GM19452 (cell line): ENCODE data around the gene CCNF.
"Not testable (repeated sequence)": the region's sequence is repeated elsewhere in the genome, so short reads cannot be mapped to it uniquely, and the experiment has no call there.

Experiments
- ATAC-seq: cut with Tn5 transposase; IDR thresholded peaks from one replicate; pipeline ENCODE4 v1.9.1; 2021; ENCODE audit not compliant: unreplicated experiment

The CCNF gene

GRCh38 chr16:2427526-2427925 lies 1.7 kb upstream of the CCNF start:
- no peak for ATAC-seq

GRCh38 chr16:2428051-2428783 lies 1.0 kb upstream of the CCNF start:
- ATAC-seq: peak; percentile 13

- no peak for ATAC-seq
These were observed 538 bp upstream of the CCNF start for GRCh38 chr16:2428784-2429033.

GRCh38 chr16:2429771-2430663 lies 770 bp downstream of the CCNF start:
- no peak for ATAC-seq

GRCh38 chr16:2432286-2432685 lies 3.0 kb downstream of the CCNF start:
- no peak for ATAC-seq

- no peak for ATAC-seq
These were observed 3.7 kb downstream of the CCNF start for GRCh38 chr16:2432801-2433505.

GRCh38 chr16:2435236-2435635 lies 6.0 kb downstream of the CCNF start:
- ATAC-seq: not testable (repeated sequence)

GRCh38 chr16:2436110-2436509 lies 6.9 kb downstream of the CCNF start:
- no peak for ATAC-seq

- no peak for ATAC-seq
These were observed 8.0 kb downstream of the CCNF start for GRCh38 chr16:2437032-2437790.

GRCh38 chr16:2438121-2438520 lies 8.9 kb downstream of the CCNF start:
- ATAC-seq: no peak

GRCh38 chr16:2439598-2439997 lies 10.4 kb downstream of the CCNF start:
- no peak for ATAC-seq

GRCh38 chr16:2441143-2441804 lies 12.0 kb downstream of the CCNF start:
- ATAC-seq: not testable (repeated sequence)

- no peak for ATAC-seq
These were observed 14.3 kb downstream of the CCNF start for GRCh38 chr16:2443555-2443954.

- no peak for ATAC-seq
These were observed 18.8 kb downstream of the CCNF start for GRCh38 chr16:2447920-2448583.

GRCh38 chr16:2449118-2449517 lies 19.9 kb downstream of the CCNF start:
- ATAC-seq: no peak

- ATAC-seq: no peak
These were observed 21.3 kb downstream of the CCNF start for GRCh38 chr16:2450535-2450934.

GRCh38 chr16:2450975-2451381 lies 21.7 kb downstream of the CCNF start:
- ATAC-seq: no peak

- ATAC-seq: no peak
These were observed 22.6 kb downstream of the CCNF start for GRCh38 chr16:2451851-2452320.

- no peak for ATAC-seq
These were observed 23.4 kb downstream of the CCNF start for GRCh38 chr16:2452650-2453049.
